HG02642 (cell line): ENCODE data around the gene APBB1.
"Not testable (repeated sequence)": the region's sequence is repeated elsewhere in the genome, so short reads cannot be mapped to it uniquely, and the experiment has no call there.

Source experiments
- ATAC-seq: cut with Tn5 transposase; IDR thresholded peaks from one replicate; pipeline ENCODE4 v1.9.1; 2021; ENCODE audit warnings: mild to moderate bottlenecking; ENCODE audit not compliant: unreplicated experiment, poor library complexity

Gene APBB1

GRCh38 chr11:6393989-6394670 is 24.8 kb downstream of the APBB1 start:
- ATAC-seq: no peak

GRCh38 chr11:6392251-6392650 is 26.6 kb downstream of the APBB1 start:
- ATAC-seq: not testable (repeated sequence)

- ATAC-seq: no peak
Observed at GRCh38 chr11:6391537-6392134, 27.3 kb downstream of the APBB1 start.

- no peak for ATAC-seq
Observed at GRCh38 chr11:6390718-6391469, 28.0 kb downstream of the APBB1 start.

- ATAC-seq: peak; percentile 98
Observed at GRCh38 chr11:6389905-6390717, 28.8 kb downstream of the APBB1 start, which contains the start of gene SMPD1. TSS of gene SMPD1 (plus strand) at chr11:6390474. CDS start at chr11:6390599, 125 bp downstream.

GRCh38 chr11:6388748-6389147 is 30.1 kb downstream of the APBB1 start:
- no peak for ATAC-seq

- no peak for ATAC-seq
Observed at GRCh38 chr11:6387811-6388599, 30.9 kb downstream of the APBB1 start.

GRCh38 chr11:6385046-6385777 is 33.7 kb downstream of the APBB1 start:
- ATAC-seq: no peak

- no peak for ATAC-seq
Observed at GRCh38 chr11:6378640-6378989, 40.3 kb downstream of the APBB1 start.

GRCh38 chr11:6377902-6378639 is 40.8 kb downstream of the APBB1 start:
- ATAC-seq: no peak

GRCh38 chr11:6371825-6372224 is 47.1 kb downstream of the APBB1 start:
- no peak for ATAC-seq

GRCh38 chr11:6365659-6366058 is 53.2 kb downstream of the APBB1 start:
- ATAC-seq: no peak

- ATAC-seq: peak; percentile 93
Observed at GRCh38 chr11:6362873-6363678, 55.8 kb downstream of the APBB1 start.

GRCh38 chr11:6362185-6362872 is 56.6 kb downstream of the APBB1 start:
- no peak for ATAC-seq

GRCh38 chr11:6360183-6360582 is 58.7 kb downstream of the APBB1 start:
- ATAC-seq: no peak

- ATAC-seq: no peak
Observed at GRCh38 chr11:6357222-6357621, 61.7 kb downstream of the APBB1 start.

- ATAC-seq: no peak
Observed at GRCh38 chr11:6356503-6357055, 62.3 kb downstream of the APBB1 start.
